HepG2 (cell line): ENCODE results near the gene NT5C1B. TPM values are rescaled to one million over a fixed set of nuclear protein-coding genes. Genes with fewer than 3 reads are reported as not detected.
A peak's percentile ranks its signal among the peaks of the same experiment; 100 is the strongest.
"Not testable (repeated sequence)": the region's sequence is repeated elsewhere in the genome, so short reads cannot be mapped to it uniquely, and the experiment has no call there.

Source experiments
- ATAC-seq: fragments of 200-7000 bp; cut with Tn5 transposase; 3 replicates; pipeline ENCODE4 v1.9.1; 2020; ENCODE audit warnings: mild to moderate bottlenecking, moderate library complexity
- BruUV-seq: library from RNA; stranded (reverse); fragments of 400-500 nt; replicated peaks from 2 replicates; lab custom pipeline; 2021; lab: Mats Ljungman, UMichigan
- CTCF ChIA-PET: fragments of 300-600 bp; formaldehyde crosslinking; extraction: SDS; loops from one replicate; lab custom pipeline; 2021; ENCODE audit warnings: low total read pairs, inconsistent platforms, low intra/inter-chr PET ratio; lab: Yijun Ruan, JAX
- POLR2A ChIA-PET: fragments of 350-600 bp; sonication (Branson Sonifier 250); formaldehyde crosslinking; loops from one replicate; lab custom pipeline; 2020; ENCODE audit warnings: antibody characterized with exemption, inconsistent platforms; lab: Yijun Ruan, JAX
- DNase-seq: peaks from one replicate; pipeline ENCODE4 v3.0.0-alpha.2; 2015; ENCODE audit warnings: low spot score
- FAIRE-seq: peaks from 3 replicates; lab custom pipeline; 2011; peaks lifted over from hg19 to GRCh38; lab: Jason Lieb, UNC
- H2AFZ ChIP-seq: one replicate; pipeline ENCODE4 v1.6.1; 2011; ENCODE audit warnings: low read length, inconsistent platforms
- H3K27ac ChIP-seq: fragments of 300-600 bp; 3 replicates; pipeline ENCODE4 v1.8.0; 2011; ENCODE audit warnings: mixed run types, mild to moderate bottlenecking, mixed read lengths, low read length, inconsistent platforms; ENCODE audit not compliant: insufficient read depth; ENCODE audit errors: extremely low read length
- H3K27me3 ChIP-seq, 2 experiments: fragments of 200-600 bp in 1 of 2; 2 replicates in 1 of 2; 3 replicates in 1 of 2; pipeline versions ENCODE4 v1.6.0 to v1.8.0; 2011; ENCODE audit warnings: low read length in 2 of 2, mild to moderate bottlenecking in 2 of 2, moderate library complexity in 2 of 2, inconsistent platforms in 1 of 2; ENCODE audit not compliant: insufficient read depth in 2 of 2, control insufficient read depth in 1 of 2
- H3K36me3 ChIP-seq, 2 experiments: fragments of 200-600 bp in 1 of 2; replicated peaks in 1 of 2; 2 replicates in 1 of 2; 3 replicates in 1 of 2; pipeline versions ENCODE4 v1.5.1 to v1.8.0; 2011; ENCODE audit warnings: low read length in 2 of 2, inconsistent platforms in 1 of 2; ENCODE audit not compliant: insufficient read depth in 2 of 2, control insufficient read depth in 1 of 2
- H3K4me1 ChIP-seq: 2 replicates; pipeline ENCODE4 v1.5.1; 2012; ENCODE audit warnings: low read length, inconsistent platforms; ENCODE audit not compliant: insufficient read depth
- H3K4me2 ChIP-seq: 2 replicates; pipeline ENCODE4 v1.6.0; 2011; ENCODE audit warnings: low read depth, low read length, inconsistent platforms
- H3K4me3 ChIP-seq, 3 experiments: fragments of 200-600 bp in 1 of 3; sonication (generic), shearing (Covaris generic) in 1 of 3; replicated peaks in 1 of 3; 2 replicates each; pipeline ENCODE4 v1.5.1; 2011 to 2016; ENCODE audit warnings: low read length in 3 of 3, inconsistent platforms in 2 of 3, low read depth in 2 of 3, mild to moderate bottlenecking in 2 of 3, control low read depth in 1 of 3, mixed read lengths in 1 of 3; ENCODE audit not compliant: insufficient read depth in 1 of 3
- H3K79me2 ChIP-seq: one replicate; pipeline ENCODE4 v1.6.1; 2011; ENCODE audit warnings: low read length, inconsistent platforms; ENCODE audit not compliant: insufficient read depth
- H3K9ac ChIP-seq: 2 replicates; pipeline ENCODE4 v1.6.0; 2011; ENCODE audit warnings: mild to moderate bottlenecking, low read depth, low read length, inconsistent platforms; ENCODE audit not compliant: insufficient read depth
- H3K9me3 ChIP-seq: 2 replicates; pipeline ENCODE4 v1.5.1; 2012; ENCODE audit warnings: mild to moderate bottlenecking, low read length
- H4K20me1 ChIP-seq: 2 replicates; pipeline ENCODE4 v1.6.0; 2011; ENCODE audit warnings: inconsistent platforms, mild to moderate bottlenecking, low read length, moderate library complexity; ENCODE audit not compliant: insufficient read depth
- ZBTB44 ChIP-seq: sonication (generic); formaldehyde crosslinking; IDR thresholded peaks from 2 replicates; pipeline ENCODE4 v1.4.0; 2020; ENCODE audit warnings: missing genetic modification reagents
- ZFP36 ChIP-seq: fragments of 150-350 bp; IDR thresholded peaks from 2 replicates; pipeline ENCODE4 v1.6.1; 2018; ENCODE audit warnings: borderline replicate concordance, low read length, low read depth; ENCODE audit not compliant: partially characterized antibody
- ZNF260 ChIP-seq: sonication (generic); formaldehyde crosslinking; IDR thresholded peaks from 2 replicates; pipeline ENCODE4 v1.4.0; 2020; ENCODE audit warnings: missing genetic modification reagents, low read depth, mild to moderate bottlenecking, borderline replicate concordance
- ZNF546 ChIP-seq: sonication (generic); formaldehyde crosslinking; conservative IDR thresholded peaks from 2 replicates; pipeline ENCODE4 v1.8.1; 2023; ENCODE audit warnings: mild to moderate bottlenecking, missing genetic modification reagents
- ZNF781 ChIP-seq: sonication (generic); formaldehyde crosslinking; IDR thresholded peaks from 2 replicates; pipeline ENCODE4 v1.5.1; 2020; ENCODE audit warnings: borderline replicate concordance, mild to moderate bottlenecking, missing genetic modification reagents; ENCODE audit errors: not compliant biosample characterization
- WGBS: methylation state at CpG from one replicate; pipeline ENCODE4 v1.1.6; 2017; ENCODE audit warnings: low lambda C conversion rate; 5-methylcytosine and 5-hydroxymethylcytosine counted together
- in situ Hi-C: cut with HindIII; loops from 2 replicates; pipeline ENCODE4 v1.10.0; 2017; ENCODE audit warnings: low pct_unique_long_range_greater_than_20kb; ENCODE audit not compliant: extremely low pct_ligation_motif_present
- intact Hi-C: fragments of 100-400 bp; cut with micrococcal nuclease; formaldehyde crosslinking; loops from one replicate; pipeline ENCODE4 v1.10.0; 2022; ENCODE audit not compliant: unreplicated experiment
- polyA plus RNA-seq, 8 experiments: library from polyadenylated mRNA; depleted of rRNA in 3 of 8; stranded (reverse) in 7 of 8; unstranded in 1 of 8; fragments of >200 nt; fragmentation: Illumina TruSeq in 4 of 8; extraction: Trizol in 4 of 8; gene quantifications; 2 replicates each; pipeline versions ENCODE4 v1.2.1 to v1.2.3, GENCODE V29; 2011 to 2016; ENCODE audit warnings: low read depth in 4 of 8, missing spikeins in 1 of 8, mixed read lengths in 1 of 8; ENCODE audit not compliant: insufficient read depth in 1 of 8
- total RNA-seq, 5 experiments: library from RNA; depleted of rRNA; stranded (reverse); fragments of >200 nt; fragmentation: Illumina TruSeq; extraction: Trizol; gene quantifications; 2 replicates each; pipeline ENCODE4 v1.2.3, GENCODE V29; 2016; ENCODE audit warnings: low read depth in 1 of 5
- TF ChIP-seq, protein P1 (sequence below): sonication (generic); formaldehyde crosslinking; IDR thresholded peaks from 2 replicates; pipeline ENCODE4 v1.5.0; 2020; ENCODE audit warnings: mild to moderate bottlenecking, missing genetic modification reagents, borderline replicate concordance

The NT5C1B gene
- total and polyA plus RNA-seq, 2 of the 13 experiments (the other 11 are each of a cell fraction or from before 2014, with no cell fraction given) = not detected

DNA sequence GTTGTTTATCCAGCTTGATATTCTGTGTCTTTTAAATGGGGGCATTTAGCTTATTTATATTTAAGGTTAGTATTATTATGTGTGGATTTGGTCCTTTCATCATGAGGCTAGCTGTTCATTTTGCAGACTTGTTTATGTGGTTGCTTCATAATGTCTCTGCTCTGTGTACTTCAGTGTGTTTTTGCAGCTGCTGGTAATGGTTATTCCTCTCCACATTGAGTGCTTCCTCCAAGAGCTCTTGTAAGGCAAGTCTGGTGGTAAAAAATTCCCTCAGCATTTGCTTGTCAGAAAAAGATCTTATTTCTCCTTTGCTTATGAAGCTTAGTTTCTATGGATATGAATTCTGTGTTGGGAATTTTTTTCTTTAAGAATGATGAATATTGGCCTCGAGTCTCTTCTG, 47.8 kb upstream of the NT5C1B start (continued):
- no peak for TF ChIP-seq ZNF781 (CRISPR knock-in tag)

- DNase-seq, POLR2A ChIA-PET, H3K4me3 ChIP-seq, CTCF ChIA-PET, ATAC-seq, H3K36me3 ChIP-seq, H2AFZ ChIP-seq, in situ Hi-C loops, H3K4me2 ChIP-seq, FAIRE-seq, H3K27me3 ChIP-seq, H3K4me1 ChIP-seq, H3K79me2 ChIP-seq: not testable (repeated sequence)
- WGBS = 49% methylated on average over 3 of the region's 3 CpGs
- H3K9me3 ChIP-seq = peaks cover 49% of the 10 kb centered on the region
- peak; percentile 22 for TF ChIP-seq ZFP36
- TF ChIP-seq, all 625 proteins: peak for 1; not testable (repeated sequence) for 624
- H3K27ac ChIP-seq, intact Hi-C loops, BruUV-seq, H3K9ac ChIP-seq, H4K20me1 ChIP-seq: not testable (repeated sequence)
Measured at GRCh38 chr2:18632699-18633098, 43.3 kb upstream of the NT5C1B start.

GRCh38 chr2:18630941-18631340, 41.6 kb upstream of the NT5C1B start:
- Histone ChIP-seq H3K9me3 (peaks cover 40% of the 10 kb centered on the region), H3K4me3 (no peak overlapping the region), H4K20me1 (no peaks in the 10 kb centered on the region), H3K4me2 (no peak overlapping the region), H3K27ac (no peak overlapping the region), H3K9ac (no peak overlapping the region), H3K27me3 (no peaks in the 10 kb centered on the region), H2AFZ (no peak overlapping the region), H3K79me2 (no peaks in the 10 kb centered on the region), H3K36me3 (no peaks in the 10 kb centered on the region), H3K4me1 (no peaks in the 10 kb centered on the region)
- intact Hi-C loops (no loop called here), in situ Hi-C loops (no loop called here)
- POLR2A ChIA-PET = no interaction called here
- no TSS peak for BruUV-seq
- DNase-seq (no peak), FAIRE-seq (no peak), ATAC-seq (no peak)
- CTCF ChIA-PET = no interaction called here
- TF ChIP-seq ZBTB44 (CRISPR knock-in tag) (no peak), ZNF260 (CRISPR knock-in tag) (no peak), ZNF546 (CRISPR knock-in tag) (no peak)
- TF ChIP-seq, protein P1, sequence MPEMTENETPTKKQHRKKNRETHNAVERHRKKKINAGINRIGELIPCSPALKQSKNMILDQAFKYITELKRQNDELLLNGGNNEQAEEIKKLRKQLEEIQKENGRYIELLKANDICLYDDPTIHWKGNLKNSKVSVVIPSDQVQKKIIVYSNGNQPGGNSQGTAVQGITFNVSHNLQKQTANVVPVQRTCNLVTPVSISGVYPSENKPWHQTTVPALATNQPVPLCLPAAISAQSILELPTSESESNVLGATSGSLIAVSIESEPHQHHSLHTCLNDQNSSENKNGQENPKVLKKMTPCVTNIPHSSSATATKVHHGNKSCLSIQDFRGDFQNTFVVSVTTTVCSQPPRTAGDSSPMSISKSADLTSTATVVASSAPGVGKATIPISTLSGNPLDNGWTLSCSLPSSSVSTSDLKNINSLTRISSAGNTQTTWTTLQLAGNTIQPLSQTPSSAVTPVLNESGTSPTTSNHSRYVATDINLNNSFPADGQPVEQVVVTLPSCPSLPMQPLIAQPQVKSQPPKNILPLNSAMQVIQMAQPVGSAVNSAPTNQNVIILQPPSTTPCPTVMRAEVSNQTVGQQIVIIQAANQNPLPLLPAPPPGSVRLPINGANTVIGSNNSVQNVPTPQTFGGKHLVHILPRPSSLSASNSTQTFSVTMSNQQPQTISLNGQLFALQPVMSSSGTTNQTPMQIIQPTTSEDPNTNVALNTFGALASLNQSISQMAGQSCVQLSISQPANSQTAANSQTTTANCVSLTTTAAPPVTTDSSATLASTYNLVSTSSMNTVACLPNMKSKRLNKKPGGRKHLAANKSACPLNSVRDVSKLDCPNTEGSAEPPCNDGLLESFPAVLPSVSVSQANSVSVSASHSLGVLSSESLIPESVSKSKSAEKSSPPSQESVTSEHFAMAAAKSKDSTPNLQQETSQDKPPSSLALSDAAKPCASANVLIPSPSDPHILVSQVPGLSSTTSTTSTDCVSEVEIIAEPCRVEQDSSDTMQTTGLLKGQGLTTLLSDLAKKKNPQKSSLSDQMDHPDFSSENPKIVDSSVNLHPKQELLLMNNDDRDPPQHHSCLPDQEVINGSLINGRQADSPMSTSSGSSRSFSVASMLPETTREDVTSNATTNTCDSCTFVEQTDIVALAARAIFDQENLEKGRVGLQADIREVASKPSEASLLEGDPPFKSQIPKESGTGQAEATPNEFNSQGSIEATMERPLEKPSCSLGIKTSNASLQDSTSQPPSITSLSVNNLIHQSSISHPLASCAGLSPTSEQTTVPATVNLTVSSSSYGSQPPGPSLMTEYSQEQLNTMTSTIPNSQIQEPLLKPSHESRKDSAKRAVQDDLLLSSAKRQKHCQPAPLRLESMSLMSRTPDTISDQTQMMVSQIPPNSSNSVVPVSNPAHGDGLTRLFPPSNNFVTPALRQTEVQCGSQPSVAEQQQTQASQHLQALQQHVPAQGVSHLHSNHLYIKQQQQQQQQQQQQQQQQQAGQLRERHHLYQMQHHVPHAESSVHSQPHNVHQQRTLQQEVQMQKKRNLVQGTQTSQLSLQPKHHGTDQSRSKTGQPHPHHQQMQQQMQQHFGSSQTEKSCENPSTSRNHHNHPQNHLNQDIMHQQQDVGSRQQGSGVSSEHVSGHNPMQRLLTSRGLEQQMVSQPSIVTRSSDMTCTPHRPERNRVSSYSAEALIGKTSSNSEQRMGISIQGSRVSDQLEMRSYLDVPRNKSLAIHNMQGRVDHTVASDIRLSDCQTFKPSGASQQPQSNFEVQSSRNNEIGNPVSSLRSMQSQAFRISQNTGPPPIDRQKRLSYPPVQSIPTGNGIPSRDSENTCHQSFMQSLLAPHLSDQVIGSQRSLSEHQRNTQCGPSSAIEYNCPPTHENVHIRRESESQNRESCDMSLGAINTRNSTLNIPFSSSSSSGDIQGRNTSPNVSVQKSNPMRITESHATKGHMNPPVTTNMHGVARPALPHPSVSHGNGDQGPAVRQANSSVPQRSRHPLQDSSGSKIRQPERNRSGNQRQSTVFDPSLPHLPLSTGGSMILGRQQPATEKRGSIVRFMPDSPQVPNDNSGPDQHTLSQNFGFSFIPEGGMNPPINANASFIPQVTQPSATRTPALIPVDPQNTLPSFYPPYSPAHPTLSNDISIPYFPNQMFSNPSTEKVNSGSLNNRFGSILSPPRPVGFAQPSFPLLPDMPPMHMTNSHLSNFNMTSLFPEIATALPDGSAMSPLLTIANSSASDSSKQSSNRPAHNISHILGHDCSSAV (CRISPR knock-in tag) = no peak
